ENCODE results near the gene MEPCE. TPM values are rescaled to one million over a fixed set of nuclear protein-coding genes. Genes with fewer than 3 reads are reported as not detected.
"Not testable (repeated sequence)": the region's sequence is repeated elsewhere in the genome, so short reads cannot be mapped to it uniquely, and the experiment has no call there.

Gene MEPCE
- total and polyA plus RNA-seq, 10 of the 15 experiments (the other 5 are each of a cell fraction or from before 2014, with no cell fraction given) = 8.2 to 48.0 (median 22.1) TPM

DNA sequence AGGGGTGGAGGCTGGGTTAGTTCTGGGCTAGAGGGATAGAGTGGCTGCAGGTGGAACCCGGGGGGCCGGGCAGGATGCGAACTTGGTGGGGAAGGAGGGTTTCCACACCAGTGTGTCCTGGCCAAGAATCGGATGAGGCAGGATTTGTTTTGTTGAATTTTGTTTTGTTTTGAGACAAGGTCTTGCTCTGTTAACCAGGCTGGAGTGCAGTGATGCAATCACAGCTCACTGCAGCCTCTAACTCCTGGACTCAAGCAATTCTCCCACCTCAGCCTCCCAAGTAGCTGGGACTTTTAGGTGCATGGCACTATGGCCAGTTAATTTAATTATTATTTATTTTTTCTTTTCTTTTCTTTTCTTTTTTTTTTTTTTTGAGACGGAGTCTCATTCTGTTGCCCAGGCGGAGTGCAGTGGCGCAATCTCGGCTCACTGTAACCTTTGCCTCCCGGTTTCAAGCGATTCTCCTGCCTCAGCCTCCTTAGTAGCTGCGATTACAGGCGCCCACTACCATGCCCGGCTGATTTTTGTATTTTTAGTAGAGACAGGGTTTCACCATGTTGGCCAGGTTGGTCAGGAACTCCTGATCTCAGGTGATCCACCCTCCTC is 19.7 kb downstream of the MEPCE start (continued):
- no peak for TF ChIP-seq ZNF24 (IDR thresholded peaks at IDR 0.05)
- no peak for TF ChIP-seq TBL1XR1 (IDR thresholded peaks at IDR 0.05; ENCODE audit: low read depth, low read length)
- no peak for TF ChIP-seq EZH2 (IDR thresholded peaks at IDR 0.05; ENCODE audit: borderline replicate concordance, control insufficient read depth, low read depth, low read length)
- TF ChIP-seq SPI1 (IDR thresholded peaks at IDR 0.05; ENCODE audit: borderline replicate concordance, insufficient read depth, low read depth, low read length) = no peak

DNA sequence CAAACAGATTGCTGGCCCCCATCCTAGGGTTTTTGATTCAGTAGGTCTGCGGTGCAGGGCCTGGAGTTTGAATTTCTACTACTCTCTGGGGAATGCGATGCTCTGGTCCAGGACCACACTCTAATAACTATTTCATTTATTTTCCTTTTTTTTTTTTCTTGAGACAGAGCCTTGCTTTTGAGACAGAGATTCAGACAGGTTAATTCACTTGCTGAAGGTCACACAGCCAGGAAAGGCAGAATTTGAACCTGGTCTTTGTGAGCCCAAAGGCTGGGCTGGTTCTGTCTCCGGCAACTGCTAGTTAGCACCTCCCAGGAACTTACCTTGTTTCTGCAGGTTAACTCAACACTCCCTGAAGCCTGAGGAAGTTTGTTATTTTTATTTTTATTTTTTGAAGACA is 22.9 kb downstream of the MEPCE start:
- intact Hi-C loops (cut with micrococcal nuclease; ENCODE audit: unreplicated experiment) = no loop called here
- BruUV-seq (replicated peaks) = no TSS peak
- ATAC-seq = no peak

DNA sequence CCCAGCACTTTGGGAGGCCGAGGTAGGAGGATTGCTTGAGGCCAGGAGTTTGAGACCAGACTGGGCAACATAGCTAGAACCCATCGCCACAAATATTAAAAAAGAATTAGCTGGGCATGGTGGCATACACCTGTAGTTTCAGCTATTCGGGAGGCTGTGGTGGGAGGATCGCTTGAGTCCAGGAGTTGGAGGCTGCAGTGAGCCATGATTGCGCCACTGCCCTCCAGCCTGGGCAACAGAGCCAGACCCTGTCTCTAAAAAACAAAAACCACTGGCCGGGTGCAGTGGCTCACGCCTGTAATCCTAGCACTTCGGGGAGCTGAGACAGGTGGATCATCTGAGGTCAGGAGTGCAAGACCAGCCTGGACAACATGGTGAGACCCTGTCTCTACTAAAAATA is 24.2 kb downstream of the MEPCE start:
- H4K20me1 ChIP-seq (ENCODE audit: control insufficient read depth, insufficient read depth); H3K36me3 ChIP-seq (ENCODE audit: control insufficient read depth in 2 of 2, insufficient read depth in 2 of 2, low read length in 1 of 2); H3K4me3 ChIP-seq; H3K4me2 ChIP-seq (ENCODE audit: control insufficient read depth, insufficient read depth); H3K9ac ChIP-seq (ENCODE audit: control insufficient read depth, insufficient read depth, low read length); BruUV-seq (replicated peaks); RAD21 ChIA-PET (ENCODE audit: unreplicated experiment); H2AFZ ChIP-seq (ENCODE audit: control insufficient read depth, low read depth, low read length); H3K27me3 ChIP-seq (replicated peaks in 1 of 2; ENCODE audit: control insufficient read depth in 2 of 2, insufficient read depth in 2 of 2, low read length in 1 of 2); H3K4me1 ChIP-seq (ENCODE audit: control insufficient read depth, insufficient read depth, low read length); H3K79me2 ChIP-seq (ENCODE audit: control insufficient read depth, insufficient read depth, low read length); DNase-seq (ENCODE audit: low read depth, low spot score); ATAC-seq; H3K9me3 ChIP-seq (replicated peaks; ENCODE audit: control insufficient read depth, insufficient read depth, low read length); FAIRE-seq; H3K27ac ChIP-seq (ENCODE audit: control insufficient read depth, insufficient read depth); intact Hi-C loops (cut with micrococcal nuclease; ENCODE audit: unreplicated experiment): not testable (repeated sequence)
- in situ Hi-C loops (cut with MboI) = loop anchor here (25.0 kb wide), 1 partner anchor 233 kb away; the partner anchor contains the start of gene GIGYF1
- ChIA-PET CTCF (interaction anchor here (0.6 to 2.7 kb wide), 5 partner anchors 11 to 106 kb away, joined by 3 to 13 read pairs (median 3); no protein-coding TSS in a partner anchor), SMC1A (ENCODE audit: uncharacterized antibody, unreplicated experiment) (interaction anchor here (0.7 to 1.6 kb wide), 3 partner anchors 47 to 105 kb away, joined by 3 to 5 read pairs (median 4); no protein-coding TSS in a partner anchor), POLR2A (interaction anchor here (1.0 to 1.8 kb wide), 4 partner anchors 9 to 31 kb away, joined by 3 to 7 read pairs (median 4); no protein-coding TSS in a partner anchor)
- WGBS (ENCODE audit: insufficient coverage, insufficient replicate concordance, low lambda C conversion rate, missing lambda C conversion rate) = 84% methylated on average over 8 of the region's 8 CpGs

More for the DNA sequence above, 22.9 kb downstream of the MEPCE start:
- TF ChIP-seq SUZ12 (IDR thresholded peaks at IDR 0.05; ENCODE audit: unreplicated experiment) (no peak), EP300 (IDR thresholded peaks at IDR 0.05; ENCODE audit: borderline replicate concordance in 1 of 2, control insufficient read depth in 1 of 2, low read depth in 2 of 2, low read length in 2 of 2) (no peak), STAT1 (conservative IDR thresholded peaks at IDR 0.05) (no peak), TBL1XR1 (IDR thresholded peaks at IDR 0.05; ENCODE audit: low read depth, low read length) (no peak)
- TF ChIP-seq, protein P1, sequence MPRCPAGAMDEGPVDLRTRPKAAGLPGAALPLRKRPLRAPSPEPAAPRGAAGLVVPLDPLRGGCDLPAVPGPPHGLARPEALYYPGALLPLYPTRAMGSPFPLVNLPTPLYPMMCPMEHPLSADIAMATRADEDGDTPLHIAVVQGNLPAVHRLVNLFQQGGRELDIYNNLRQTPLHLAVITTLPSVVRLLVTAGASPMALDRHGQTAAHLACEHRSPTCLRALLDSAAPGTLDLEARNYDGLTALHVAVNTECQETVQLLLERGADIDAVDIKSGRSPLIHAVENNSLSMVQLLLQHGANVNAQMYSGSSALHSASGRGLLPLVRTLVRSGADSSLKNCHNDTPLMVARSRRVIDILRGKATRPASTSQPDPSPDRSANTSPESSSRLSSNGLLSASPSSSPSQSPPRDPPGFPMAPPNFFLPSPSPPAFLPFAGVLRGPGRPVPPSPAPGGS (IDR thresholded peaks at IDR 0.05; ENCODE audit: borderline replicate concordance, insufficient read depth, low read depth, low read length, poor library complexity, severe bottlenecking) = no peak
- no peaks in the 10 kb centered on the region for H4K20me1 ChIP-seq (ENCODE audit: control insufficient read depth, insufficient read depth)
- ChIA-PET CTCF (interaction anchor here (0.9 to 2.3 kb wide), 2 partner anchors 17 to 73 kb away, joined by 3 to 5 read pairs; no protein-coding TSS in a partner anchor), POLR2A (interaction anchor here (0.6 kb wide), 2 partner anchors 15 to 251 kb away, joined by 3 read pairs; no protein-coding TSS in a partner anchor), RAD21 (ENCODE audit: unreplicated experiment) (interaction anchor here (1.4 kb wide), 1 partner anchor 78 kb away, joined by 3 read pairs; no protein-coding TSS in a partner anchor), SMC1A (ENCODE audit: uncharacterized antibody, unreplicated experiment) (interaction anchor here (0.5 to 1.6 kb wide), 3 partner anchors 15 to 45 kb away, joined by 3 to 5 read pairs (median 5); no protein-coding TSS in a partner anchor)
- WGBS (ENCODE audit: insufficient coverage, insufficient replicate concordance, low lambda C conversion rate, missing lambda C conversion rate) = 84% methylated on average over 3 of the region's 3 CpGs
- no peak overlapping the region for H2AFZ ChIP-seq (ENCODE audit: control insufficient read depth, low read depth, low read length)
- H3K79me2 ChIP-seq (ENCODE audit: control insufficient read depth, insufficient read depth, low read length) = no peaks in the 10 kb centered on the region
- H3K27me3 ChIP-seq (replicated peaks in 1 of 2; ENCODE audit: control insufficient read depth in 2 of 2, insufficient read depth in 2 of 2, low read length in 1 of 2) = no peaks in the 10 kb centered on the region
- no peak overlapping the region for H3K4me3 ChIP-seq
- no peak for DNase-seq (ENCODE audit: low read depth, low spot score)
- no peaks in the 10 kb centered on the region for H3K9me3 ChIP-seq (replicated peaks; ENCODE audit: control insufficient read depth, insufficient read depth, low read length)
- H3K9ac ChIP-seq (ENCODE audit: control insufficient read depth, insufficient read depth, low read length) = no peak overlapping the region
- in situ Hi-C loops (cut with MboI) = loop anchor here (25.0 kb wide), 1 partner anchor 235 kb away; the partner anchor contains the start of gene GIGYF1
- no peak overlapping the region for H3K27ac ChIP-seq (ENCODE audit: control insufficient read depth, insufficient read depth)
- peaks cover 3% of the 10 kb centered on the region; the same call in 1 of the 2 replicates for H3K4me1 ChIP-seq (ENCODE audit: control insufficient read depth, insufficient read depth, low read length)
- no peaks in the 10 kb centered on the region for H3K36me3 ChIP-seq (ENCODE audit: control insufficient read depth in 2 of 2, insufficient read depth in 2 of 2, low read length in 1 of 2)
- FAIRE-seq = no peak
- no peak overlapping the region for H3K4me2 ChIP-seq (ENCODE audit: control insufficient read depth, insufficient read depth)

Measured in GM12878 (cell line).